Measurements from ENCODE around the gene WDR45.

DNA sequence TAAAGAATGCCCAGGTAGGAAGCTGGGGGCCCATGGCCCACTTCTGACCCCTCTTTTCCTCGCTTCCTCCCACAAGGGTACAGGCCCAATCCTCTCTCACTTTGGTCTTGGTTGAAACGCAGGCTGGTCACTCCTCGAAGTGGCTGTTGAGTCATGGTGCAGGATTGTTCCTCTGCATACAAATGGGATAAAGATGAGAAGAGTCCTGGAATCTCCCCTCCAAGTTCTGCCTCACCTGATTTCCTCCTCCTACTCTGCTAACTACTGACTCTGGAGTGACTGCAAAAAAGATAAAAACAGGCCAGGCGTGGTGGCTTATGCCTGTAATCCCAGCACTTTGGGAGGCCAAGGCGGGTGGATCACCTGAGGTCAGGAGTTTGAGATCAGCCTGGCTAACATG lies 1.7 kb downstream of the WDR45 start:
- TF ChIP-seq, protein P1, sequence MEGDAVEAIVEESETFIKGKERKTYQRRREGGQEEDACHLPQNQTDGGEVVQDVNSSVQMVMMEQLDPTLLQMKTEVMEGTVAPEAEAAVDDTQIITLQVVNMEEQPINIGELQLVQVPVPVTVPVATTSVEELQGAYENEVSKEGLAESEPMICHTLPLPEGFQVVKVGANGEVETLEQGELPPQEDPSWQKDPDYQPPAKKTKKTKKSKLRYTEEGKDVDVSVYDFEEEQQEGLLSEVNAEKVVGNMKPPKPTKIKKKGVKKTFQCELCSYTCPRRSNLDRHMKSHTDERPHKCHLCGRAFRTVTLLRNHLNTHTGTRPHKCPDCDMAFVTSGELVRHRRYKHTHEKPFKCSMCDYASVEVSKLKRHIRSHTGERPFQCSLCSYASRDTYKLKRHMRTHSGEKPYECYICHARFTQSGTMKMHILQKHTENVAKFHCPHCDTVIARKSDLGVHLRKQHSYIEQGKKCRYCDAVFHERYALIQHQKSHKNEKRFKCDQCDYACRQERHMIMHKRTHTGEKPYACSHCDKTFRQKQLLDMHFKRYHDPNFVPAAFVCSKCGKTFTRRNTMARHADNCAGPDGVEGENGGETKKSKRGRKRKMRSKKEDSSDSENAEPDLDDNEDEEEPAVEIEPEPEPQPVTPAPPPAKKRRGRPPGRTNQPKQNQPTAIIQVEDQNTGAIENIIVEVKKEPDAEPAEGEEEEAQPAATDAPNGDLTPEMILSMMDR (IDR thresholded peaks at IDR 0.05), result no peak
- TF ChIP-seq POLR2A (IDR thresholded peaks at IDR 0.05), result no peak
